HCT116 (cell line): ENCODE measurements around the gene DHRSX.

Experiments
- EZH2 ChIP-seq: fragments of 200-600 bp; sonication (generic); IDR thresholded peaks from 2 replicates; pipeline ENCODE4 v1.6.1; 2017; ENCODE audit warnings: antibody characterized with exemption, mixed run types
- EZH2phosphoT487 ChIP-seq: fragments of 200-600 bp; IDR thresholded peaks from 2 replicates; pipeline ENCODE4 v1.6.1; 2018; ENCODE audit warnings: antibody characterized with exemption, borderline replicate concordance
- SIN3A ChIP-seq: IDR thresholded peaks from 2 replicates; pipeline ENCODE4 v1.6.1; 2012; ENCODE audit warnings: low read depth
- ZNF274 ChIP-seq: fragments of 200-500 bp; sonication (Bioruptor generic); IDR thresholded peaks from 2 replicates; pipeline ENCODE4 v1.6.1; 2014; ENCODE audit warnings: mild to moderate bottlenecking, low read depth, low read length, inconsistent platforms
- TF ChIP-seq, protein P1 (sequence below), 3 experiments: fragments of 200-600 bp in 1 of 3; sonication (generic) in 1 of 3; IDR thresholded peaks in 2 of 3; conservative IDR thresholded peaks in 1 of 3; 2 replicates each; pipeline ENCODE4 v1.5.1; 2012 to 2017; ENCODE audit warnings: low read depth in 2 of 3, low read length in 2 of 3, antibody characterized with exemption in 1 of 3, borderline replicate concordance in 1 of 3, control low read depth in 1 of 3, mild to moderate bottlenecking in 1 of 3, mixed read lengths in 1 of 3, mixed run types in 1 of 3, moderate library complexity in 1 of 3; ENCODE audit not compliant: insufficient read depth in 1 of 3

GRCh38 chrX:2373615-2374014, 127.2 kb downstream of the DHRSX start:
- TF ChIP-seq EZH2 (no peak), ZNF274 (no peak), EZH2phosphoT487 (no peak), SIN3A (no peak)
- TF ChIP-seq, protein P1, sequence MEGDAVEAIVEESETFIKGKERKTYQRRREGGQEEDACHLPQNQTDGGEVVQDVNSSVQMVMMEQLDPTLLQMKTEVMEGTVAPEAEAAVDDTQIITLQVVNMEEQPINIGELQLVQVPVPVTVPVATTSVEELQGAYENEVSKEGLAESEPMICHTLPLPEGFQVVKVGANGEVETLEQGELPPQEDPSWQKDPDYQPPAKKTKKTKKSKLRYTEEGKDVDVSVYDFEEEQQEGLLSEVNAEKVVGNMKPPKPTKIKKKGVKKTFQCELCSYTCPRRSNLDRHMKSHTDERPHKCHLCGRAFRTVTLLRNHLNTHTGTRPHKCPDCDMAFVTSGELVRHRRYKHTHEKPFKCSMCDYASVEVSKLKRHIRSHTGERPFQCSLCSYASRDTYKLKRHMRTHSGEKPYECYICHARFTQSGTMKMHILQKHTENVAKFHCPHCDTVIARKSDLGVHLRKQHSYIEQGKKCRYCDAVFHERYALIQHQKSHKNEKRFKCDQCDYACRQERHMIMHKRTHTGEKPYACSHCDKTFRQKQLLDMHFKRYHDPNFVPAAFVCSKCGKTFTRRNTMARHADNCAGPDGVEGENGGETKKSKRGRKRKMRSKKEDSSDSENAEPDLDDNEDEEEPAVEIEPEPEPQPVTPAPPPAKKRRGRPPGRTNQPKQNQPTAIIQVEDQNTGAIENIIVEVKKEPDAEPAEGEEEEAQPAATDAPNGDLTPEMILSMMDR (IDR thresholded peaks at IDR 0.05 in 2 of 3, conservative IDR thresholded peaks at IDR 0.05 in 1 of 3; ENCODE audit: borderline replicate concordance in 1 of 3, insufficient read depth in 1 of 3, low read depth in 2 of 3, low read length in 2 of 3) = no peak
